OCI-M2 (cell line): ENCODE data around the gene YBX1.
A peak's percentile ranks its signal among the peaks of the same experiment; 100 is the strongest.
"Not testable (repeated sequence)": the region's sequence is repeated elsewhere in the genome, so short reads cannot be mapped to it uniquely, and the experiment has no call there.

Experiments used
- DNase-seq: peaks from one replicate; lab custom pipeline; 2025; ENCODE audit not compliant: unreplicated experiment; lab: John Stamatoyannopoulos, UW

The YBX1 gene

GRCh38 chr1:42681741-42682483 is at the start of gene YBX1:
YBX1 (plus strand) TSS chr1:42682418; CDS start chr1:42682566, 148 bp downstream.
- DNase-seq, result peak; percentile 97

GRCh38 chr1:42639116-42639515 is 43.1 kb upstream of the YBX1 start:
- DNase-seq, result no peak

DNA sequence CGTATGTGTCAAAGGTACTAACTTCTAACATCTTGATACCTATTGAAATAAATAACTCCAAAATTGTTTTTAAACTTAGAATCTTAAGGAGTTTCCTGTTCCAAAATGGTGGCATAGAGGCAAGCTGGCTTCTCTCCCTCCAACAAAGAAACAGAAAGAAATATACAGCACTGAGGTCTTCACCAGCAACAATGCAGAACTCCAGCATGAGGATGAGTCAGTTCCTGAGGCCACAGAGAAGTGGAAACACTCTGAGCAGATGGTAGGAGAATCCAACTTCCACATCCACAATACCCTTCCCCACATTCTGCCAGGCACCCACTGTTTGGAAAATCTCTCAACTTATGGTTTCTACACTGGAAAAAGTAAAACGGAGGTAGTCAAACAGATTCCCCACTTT is 36.2 kb upstream of the YBX1 start:
- DNase-seq, result no peak

- no peak for DNase-seq
Observed at GRCh38 chr1:42657201-42657600, 25.0 kb upstream of the YBX1 start.

DNA sequence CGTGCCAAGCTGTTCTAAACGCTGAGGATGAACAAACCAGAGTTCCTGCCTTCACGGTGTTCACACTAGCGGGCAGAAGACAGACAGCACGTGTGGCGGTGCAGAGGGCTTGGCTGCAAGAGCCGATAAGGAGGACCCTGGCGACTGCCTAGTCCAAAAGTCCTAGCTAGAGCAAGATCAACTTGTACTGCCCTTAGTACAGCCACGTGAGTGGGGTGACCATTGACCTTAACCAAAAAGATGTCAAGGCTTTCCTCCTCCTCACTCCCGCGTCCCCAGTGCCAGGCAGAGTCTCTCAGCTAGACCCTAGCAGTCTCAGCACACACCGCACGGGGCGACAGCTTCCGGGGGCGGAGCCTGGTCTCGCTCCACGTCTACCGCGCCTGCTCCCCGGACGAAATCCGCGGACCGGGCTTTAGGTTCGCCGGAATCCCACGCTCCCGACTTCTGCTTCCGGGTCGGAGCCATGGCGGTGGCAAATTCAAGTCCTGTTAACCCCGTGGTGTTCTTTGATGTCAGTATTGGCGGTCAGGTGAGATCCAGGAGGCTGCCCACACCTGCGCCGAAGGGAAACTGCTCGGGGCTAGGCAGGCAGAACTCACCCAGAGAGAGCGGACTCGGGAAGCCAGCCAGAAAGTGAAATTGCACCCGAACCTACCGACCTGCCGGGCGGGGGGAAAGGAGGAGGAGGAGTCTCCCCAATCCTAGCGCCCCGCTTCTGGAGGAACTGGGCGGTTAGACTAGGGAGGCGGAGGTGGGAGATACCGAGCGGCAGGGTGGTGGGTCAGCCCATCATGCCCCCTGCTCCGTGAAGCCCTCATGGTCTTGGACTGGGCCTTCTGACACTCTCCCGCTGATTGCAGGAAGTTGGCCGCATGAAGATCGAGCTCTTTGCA is 24.0 kb upstream of the YBX1 start, which contains the start of gene PPIH:
Gene PPIH (plus strand): TSS at position 443 of the 896 bp plus-strand sequence. CDS start 24 bp downstream, at position 467.
- DNase-seq, result peak; percentile 81

GRCh38 chr1:42658877-42659337 is 23.3 kb upstream of the YBX1 start:
- DNase-seq, result no peak

DNA sequence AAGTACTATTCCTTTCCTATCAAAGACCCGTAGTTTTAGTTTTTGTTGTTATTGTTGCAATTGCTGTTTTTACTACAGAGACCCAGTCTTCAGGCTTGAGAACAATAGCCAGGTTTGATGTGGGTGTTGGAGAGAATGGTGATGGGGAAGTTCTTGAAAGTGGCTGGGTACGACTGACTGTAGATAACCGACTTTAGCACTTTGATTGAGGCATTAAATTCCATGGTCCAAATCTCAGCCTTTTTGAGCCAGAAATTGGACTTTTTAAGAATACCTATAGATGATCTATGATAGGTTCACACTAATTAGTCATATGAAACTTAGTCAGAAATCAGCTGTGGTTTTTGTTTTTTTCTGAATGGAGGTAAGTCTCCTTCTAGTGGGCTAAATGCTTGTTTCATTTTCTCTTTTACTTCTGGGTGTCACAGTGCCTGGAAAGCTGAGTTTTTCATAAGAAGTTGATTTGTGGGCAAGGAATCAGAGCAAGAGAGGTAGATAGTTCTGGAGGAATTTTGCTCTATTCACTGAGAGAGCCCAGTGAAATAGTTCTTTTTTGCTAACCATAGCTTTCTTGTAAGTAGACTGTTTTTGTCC is 21.2 kb upstream of the YBX1 start:
- no peak for DNase-seq

GRCh38 chr1:42669936-42670335 is 12.3 kb upstream of the YBX1 start:
- DNase-seq, result no peak

GRCh38 chr1:42670425-42670824 is 11.8 kb upstream of the YBX1 start:
- no peak for DNase-seq

GRCh38 chr1:42674214-42674613 is 8.0 kb upstream of the YBX1 start:
- DNase-seq, result no peak

GRCh38 chr1:42674682-42675081 is 7.5 kb upstream of the YBX1 start:
- DNase-seq, result no peak

DNA sequence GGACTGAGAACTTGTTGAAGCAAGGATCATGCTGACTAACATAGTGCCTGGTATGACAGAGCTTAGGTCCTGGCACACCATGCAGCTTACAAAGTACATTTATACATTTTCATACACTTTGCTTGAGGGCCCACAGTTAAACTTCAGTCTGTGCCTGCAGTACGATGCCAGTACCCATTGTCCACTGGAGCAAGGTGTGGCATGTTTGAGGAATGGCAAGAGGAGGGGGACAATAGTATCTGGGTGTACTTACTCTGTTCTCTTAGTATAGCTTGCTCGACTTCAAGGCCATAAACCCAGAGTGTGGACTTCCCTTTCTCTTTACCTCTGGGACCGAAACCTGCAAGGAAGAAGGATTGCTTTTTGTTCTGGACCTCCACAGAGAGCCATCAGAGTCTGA is 6.8 kb upstream of the YBX1 start:
- no peak for DNase-seq

DNA sequence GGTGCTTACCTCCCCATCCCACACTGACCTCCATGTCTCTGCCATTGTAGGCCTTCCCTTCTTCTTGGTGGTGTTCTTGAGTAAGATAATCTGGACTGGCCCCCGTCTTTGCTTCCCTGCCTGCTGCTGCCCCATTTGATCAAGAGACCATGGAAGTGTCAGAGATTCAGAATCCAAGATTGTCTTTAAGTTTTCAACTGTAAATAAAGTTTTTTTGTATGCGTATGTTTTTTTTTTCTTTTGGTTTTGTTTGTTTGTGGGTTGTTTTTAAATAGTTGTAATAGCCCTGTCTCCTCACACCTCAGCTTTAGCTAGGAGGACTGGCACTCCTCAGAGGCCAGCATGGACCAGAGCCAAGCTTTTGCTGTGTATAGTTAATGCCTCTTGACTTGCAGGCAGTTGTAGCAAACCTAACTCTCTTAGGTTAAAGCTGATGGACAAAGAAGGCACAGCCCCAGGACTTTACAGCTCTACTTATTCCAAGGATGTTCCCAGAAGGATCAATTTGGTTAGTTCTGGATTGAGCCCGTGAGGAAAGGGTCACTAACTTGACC is 5.6 kb upstream of the YBX1 start:
- no peak for DNase-seq

GRCh38 chr1:42679364-42679983 is 2.7 kb upstream of the YBX1 start:
- no peak for DNase-seq

DNA sequence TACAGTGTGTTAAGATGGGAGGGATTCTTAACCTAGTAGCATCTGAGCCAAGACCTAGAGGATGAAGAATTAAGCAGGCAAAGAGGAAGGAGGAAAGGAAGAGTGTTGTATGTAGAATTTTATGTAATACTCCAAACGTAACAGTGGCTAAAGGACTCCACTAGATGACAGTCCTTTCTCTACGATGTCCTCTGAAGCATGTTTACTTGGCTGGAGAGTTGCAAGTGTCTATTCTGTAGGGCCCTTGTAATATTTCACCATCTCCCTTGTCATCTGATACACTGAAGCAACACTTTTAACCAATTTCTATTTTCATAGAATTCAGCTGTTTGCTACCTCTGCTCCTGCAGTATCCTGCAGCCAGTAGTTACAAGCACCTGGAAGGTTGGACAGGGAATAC is 2.2 kb upstream of the YBX1 start:
- DNase-seq, result no peak

- no peak for DNase-seq
Observed at GRCh38 chr1:42680921-42681683, 1.1 kb upstream of the YBX1 start.

GRCh38 chr1:42682484-42682738 is 193 bp downstream of the YBX1 start:
- not testable (repeated sequence) for DNase-seq

DNA sequence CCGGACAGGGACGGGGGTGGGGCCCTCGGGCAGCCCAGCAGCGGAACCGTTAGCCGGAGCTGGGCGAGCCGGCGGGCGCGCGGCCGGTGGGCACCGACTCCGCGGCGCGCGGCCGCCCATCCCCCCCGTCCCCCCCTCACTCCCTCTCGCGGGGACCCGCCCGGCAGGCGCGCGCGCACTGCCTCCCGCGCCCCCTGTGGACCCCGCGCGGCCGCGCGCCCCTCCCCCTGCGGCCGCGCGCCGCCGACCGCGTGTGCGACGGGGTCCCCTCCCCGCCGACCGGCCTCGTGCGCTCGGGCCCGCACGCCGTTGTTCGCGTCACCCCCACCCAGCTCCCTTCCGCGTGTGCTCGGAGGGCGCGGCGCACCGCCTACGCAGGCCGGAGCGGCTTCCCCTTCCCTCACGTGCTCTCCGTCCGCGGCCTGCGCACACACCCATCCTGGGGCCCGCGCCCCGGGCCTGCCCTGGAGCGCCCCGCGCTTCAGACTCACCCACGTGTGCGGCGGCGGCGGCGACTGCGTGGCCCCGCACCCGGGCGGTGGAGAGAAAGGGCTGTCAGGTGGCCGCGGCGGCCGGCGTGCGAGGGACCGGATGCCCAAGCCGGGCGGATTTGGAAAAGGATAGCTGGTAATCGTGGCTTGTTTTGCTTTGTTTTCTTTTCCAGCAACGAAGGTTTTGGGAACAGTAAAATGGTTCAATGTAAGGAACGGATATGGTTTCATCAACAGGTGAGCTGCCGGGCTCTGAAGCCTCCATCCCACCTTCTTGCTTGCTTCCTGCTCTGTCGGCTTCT is 717 bp downstream of the YBX1 start:
- no peak for DNase-seq

DNA sequence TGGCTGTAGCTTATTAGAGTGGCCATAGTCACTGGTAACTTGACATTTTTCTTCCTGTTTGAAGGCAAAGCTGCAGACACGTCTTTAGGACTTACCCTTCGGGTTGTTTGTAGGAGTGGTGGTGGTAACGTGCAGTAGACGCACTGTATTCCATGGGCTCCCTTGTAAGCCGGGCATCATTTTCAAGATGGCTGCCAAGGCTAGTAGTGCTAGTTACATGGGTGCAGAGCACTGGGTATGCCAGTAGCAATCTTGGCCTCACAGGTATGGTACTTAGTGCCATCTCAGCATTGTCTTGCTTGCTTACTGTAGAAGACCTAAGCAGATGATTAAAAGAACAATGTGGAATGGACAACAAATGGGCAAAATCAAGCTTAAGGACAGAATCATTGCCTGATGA is 1.9 kb downstream of the YBX1 start:
- no peak for DNase-seq

DNA sequence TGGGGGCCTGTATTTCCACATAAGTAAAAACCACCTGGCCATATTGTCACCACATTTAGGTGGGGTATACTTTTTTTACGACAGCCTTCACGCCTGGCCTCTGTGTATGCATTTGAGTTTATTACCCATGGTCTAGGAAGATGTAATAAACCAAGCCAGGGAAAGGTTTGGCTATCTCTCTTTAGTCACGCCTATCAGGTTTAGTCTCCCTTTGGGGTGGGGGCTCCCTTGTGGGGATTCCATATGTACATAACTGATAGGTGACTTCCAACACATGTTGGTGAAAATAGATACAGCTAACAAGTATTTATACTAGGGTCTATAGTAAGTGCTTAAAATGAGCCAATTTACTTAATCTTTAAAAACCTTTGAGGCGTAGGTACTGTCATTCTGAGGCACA is 4.2 kb downstream of the YBX1 start:
- DNase-seq, result no peak
